Endodermal cell (in vitro differentiated cells): ENCODE results near the gene PSMB7. TPM values are rescaled to one million over a fixed set of nuclear protein-coding genes. Genes with fewer than 3 reads are reported as not detected.

ENCODE experiments used
- DNase-seq: peaks from one replicate; pipeline ENCODE4 v3.0.0-alpha.2; 2017
- H3K27ac ChIP-seq: 2 replicates; pipeline ENCODE4 v1.5.1; 2013; ENCODE audit warnings: mild to moderate bottlenecking, low read depth, low read length, moderate library complexity
- H3K27me3 ChIP-seq: 2 replicates; pipeline ENCODE4 v1.6.1; 2013; ENCODE audit warnings: mild to moderate bottlenecking, low read length, moderate library complexity; ENCODE audit not compliant: insufficient read depth, control insufficient read depth, poor library complexity, severe bottlenecking
- H3K36me3 ChIP-seq: 2 replicates; pipeline ENCODE4 v1.7.0; 2013; ENCODE audit warnings: mild to moderate bottlenecking, low read length, moderate library complexity; ENCODE audit not compliant: control insufficient read depth, insufficient read depth
- H3K4me1 ChIP-seq: one replicate; pipeline ENCODE4 v1.7.0; 2013; ENCODE audit warnings: low read length; ENCODE audit not compliant: control insufficient read depth, insufficient read depth
- H3K4me3 ChIP-seq: 2 replicates; pipeline ENCODE4 v1.5.1; 2013; ENCODE audit warnings: mild to moderate bottlenecking, low read length, moderate library complexity
- H3K9ac ChIP-seq: 2 replicates; pipeline ENCODE4 v1.6.1; 2013; ENCODE audit warnings: mild to moderate bottlenecking, low read length, moderate library complexity; ENCODE audit not compliant: poor library complexity, severe bottlenecking; ENCODE audit errors: extremely low read depth
- H3K9me3 ChIP-seq: 2 replicates; pipeline ENCODE4 v1.6.1; 2013; ENCODE audit warnings: mild to moderate bottlenecking, low read length, moderate library complexity; ENCODE audit not compliant: control insufficient read depth
- H3K27ac Mint-ChIP-seq: 2 replicates; pipeline ENCODE4 v1.8.0; 2020; ENCODE audit warnings: mixed read lengths
- H3K27me3 Mint-ChIP-seq: 2 replicates; pipeline ENCODE4 v1.8.0; 2021; ENCODE audit warnings: mild to moderate bottlenecking, mixed read lengths; ENCODE audit not compliant: insufficient read depth
- H3K36me3 Mint-ChIP-seq: 2 replicates; pipeline ENCODE4 v1.8.0; 2020; ENCODE audit warnings: low read depth, mixed read lengths
- H3K4me1 Mint-ChIP-seq: 2 replicates; pipeline ENCODE4 v1.8.0; 2020; ENCODE audit warnings: mixed read lengths
- H3K4me3 Mint-ChIP-seq: 2 replicates; pipeline ENCODE4 v1.8.0; 2020; ENCODE audit warnings: mild to moderate bottlenecking, moderate library complexity, mixed read lengths
- H3K9me3 Mint-ChIP-seq: 2 replicates; pipeline ENCODE4 v1.8.0; 2020; ENCODE audit warnings: mild to moderate bottlenecking, mixed read lengths
- CTCF ChIP-seq: fragments of 200-600 bp; sonication (generic); conservative IDR thresholded peaks from 2 replicates; pipeline ENCODE4 v1.5.0; 2021; ENCODE audit warnings: antibody characterized with exemption, mild to moderate bottlenecking
- WGBS, 2 experiments: methylation state at CpG; one replicate each; pipeline versions ENCODE4 v1.1.5 to v1.1.7; 2013; ENCODE audit warnings: missing lambda C conversion rate in 2 of 2, mixed read lengths in 1 of 2; ENCODE audit not compliant: insufficient coverage in 1 of 2, insufficient read length in 1 of 2; 5-methylcytosine and 5-hydroxymethylcytosine counted together
- total RNA-seq, 2 donors: library from RNA; stranded (reverse); fragmentation: NEBNext Ultra II Directional in 1 of 2; extraction: Animal tissue kit (Norgen Biotek cat#: 25700) in 1 of 2; gene quantifications; 2 replicates in 1 of 2; 3 replicates in 1 of 2; pipeline ENCODE4 v1.2.1, GENCODE V29; 2021

Gene PSMB7
- total RNA-seq, 2 donors from 2014 or later = 203 to 223 TPM

GRCh38 chr9:124388275-124389048 lies 26.8 kb downstream of the PSMB7 start:
- Mint-ChIP-seq H3K4me1 (peaks cover 61% of the 10 kb centered on the region), H3K36me3 (peaks cover 9% of the 10 kb centered on the region), H3K27me3 (no peaks in the 10 kb centered on the region), H3K4me3 (no peak overlapping the region), H3K27ac (no peak overlapping the region), H3K9me3 (no peaks in the 10 kb centered on the region)
- no peak for TF ChIP-seq CTCF
- Histone ChIP-seq H3K36me3 (peaks cover 18% of the 10 kb centered on the region), H3K27me3 (no peaks in the 10 kb centered on the region), H3K27ac (no peak overlapping the region), H3K9me3 (no peaks in the 10 kb centered on the region), H3K4me3 (no peak overlapping the region), H3K4me1 (peaks cover 5% of the 10 kb centered on the region), H3K9ac (no peak overlapping the region)
- DNase-seq = no peak
- 89 to 94% methylated on average over 9 to 12 of the region's 12 CpGs for WGBS, 2 experiments

- Histone ChIP-seq H3K9ac (no peak overlapping the region), H3K4me3 (no peak overlapping the region), H3K4me1 (peaks cover 5% of the 10 kb centered on the region), H3K9me3 (no peaks in the 10 kb centered on the region), H3K27me3 (no peaks in the 10 kb centered on the region), H3K27ac (no peak overlapping the region), H3K36me3 (peaks cover 37% of the 10 kb centered on the region)
- no peaks in the 10 kb centered on the region for H3K27me3 Mint-ChIP-seq
- peak overlapping the region; percentile 69 for H3K27ac Mint-ChIP-seq
- TF ChIP-seq CTCF = no peak
- H3K9me3 Mint-ChIP-seq = no peaks in the 10 kb centered on the region
- 90 to 96% methylated on average over 3 of the region's 3 CpGs for WGBS, 2 experiments
- peaks cover 19% of the 10 kb centered on the region for H3K36me3 Mint-ChIP-seq
- no peak overlapping the region for H3K4me3 Mint-ChIP-seq
- peaks cover 44% of the 10 kb centered on the region for H3K4me1 Mint-ChIP-seq
- DNase-seq = no peak
These were observed 29.0 kb downstream of the PSMB7 start for GRCh38 chr9:124386201-124386600.

- no peaks in the 10 kb centered on the region for H3K27me3 Mint-ChIP-seq
These were observed 29.6 kb downstream of the PSMB7 start for GRCh38 chr9:124385623-124386022.

More at GRCh38 chr9:124385623-124386022, 29.6 kb downstream of the PSMB7 start:
- H3K9me3 Mint-ChIP-seq = no peaks in the 10 kb centered on the region
- no peak overlapping the region for H3K4me3 ChIP-seq
- H3K36me3 ChIP-seq = peaks cover 37% of the 10 kb centered on the region
- no peaks in the 10 kb centered on the region for H3K27me3 ChIP-seq
- H3K4me1 ChIP-seq = peaks cover 2% of the 10 kb centered on the region
- no peak overlapping the region for H3K27ac ChIP-seq
- no peak overlapping the region for H3K27ac Mint-ChIP-seq
- peaks cover 38% of the 10 kb centered on the region for H3K4me1 Mint-ChIP-seq
- H3K4me3 Mint-ChIP-seq = no peak overlapping the region
- DNase-seq = no peak
- H3K36me3 Mint-ChIP-seq = peaks cover 19% of the 10 kb centered on the region
- no peak for TF ChIP-seq CTCF
- WGBS, 2 experiments = 88% methylated on average over 4 to 7 of the region's 7 CpGs
- no peak overlapping the region for H3K9ac ChIP-seq
- H3K9me3 ChIP-seq = no peaks in the 10 kb centered on the region
